KMS-11 (cell line): ENCODE results near the gene CPSF4L.

Experiments used
- H2AFZ ChIP-seq: fragments of 200-600 bp; sonication (generic); 2 replicates; pipeline ENCODE4 v1.6.1; 2016; ENCODE audit warnings: antibody characterized with exemption, mixed run types, low read depth
- H3K27ac ChIP-seq: fragments of 200-600 bp; sonication (generic); 2 replicates; pipeline ENCODE4 v1.6.1; 2016; ENCODE audit warnings: mild to moderate bottlenecking, mixed run types
- H3K27me3 ChIP-seq: fragments of 200-600 bp; sonication (generic); 2 replicates; pipeline ENCODE4 v1.6.1; 2017; ENCODE audit warnings: mild to moderate bottlenecking, low read depth, mixed run types, moderate library complexity; ENCODE audit not compliant: insufficient read depth
- H3K36me3 ChIP-seq: fragments of 200-600 bp; sonication (generic); 2 replicates; pipeline ENCODE4 v1.6.1; 2017; ENCODE audit warnings: mild to moderate bottlenecking, mixed run types; ENCODE audit not compliant: insufficient read depth
- H3K4me1 ChIP-seq: fragments of 200-600 bp; sonication (generic); 2 replicates; pipeline ENCODE4 v1.6.1; 2016; ENCODE audit warnings: mild to moderate bottlenecking, low read depth, mixed run types; ENCODE audit not compliant: poor library complexity, severe bottlenecking
- H3K4me2 ChIP-seq: fragments of 200-600 bp; sonication (generic); 2 replicates; pipeline ENCODE4 v1.7.0; 2016; ENCODE audit warnings: mild to moderate bottlenecking, mixed run types
- H3K4me3 ChIP-seq: fragments of 200-600 bp; sonication (generic); IDR thresholded peaks from 2 replicates; pipeline ENCODE4 v1.6.1; 2017; ENCODE audit warnings: low read depth, low read length, mixed read lengths; ENCODE audit not compliant: insufficient read depth
- H3K79me2 ChIP-seq: fragments of 200-600 bp; sonication (generic); 2 replicates; pipeline ENCODE4 v1.6.1; 2016; ENCODE audit warnings: low read depth, mixed run types; ENCODE audit not compliant: insufficient read depth
- H3K9ac ChIP-seq: fragments of 200-600 bp; sonication (generic); 2 replicates; pipeline ENCODE4 v1.6.1; 2016; ENCODE audit warnings: mild to moderate bottlenecking, mixed run types
- H4K20me1 ChIP-seq: fragments of 200-600 bp; sonication (generic); 2 replicates; pipeline ENCODE4 v1.6.1; 2016; ENCODE audit warnings: mild to moderate bottlenecking, mixed run types; ENCODE audit not compliant: insufficient read depth
- TF ChIP-seq, protein P1 (sequence below): fragments of 200-600 bp; sonication (generic); conservative IDR thresholded peaks from 2 replicates; pipeline ENCODE4 v1.6.1; 2017; ENCODE audit warnings: low read depth, mild to moderate bottlenecking, antibody characterized with exemption, low read length, moderate library complexity, mixed read lengths

The CPSF4L gene

DNA sequence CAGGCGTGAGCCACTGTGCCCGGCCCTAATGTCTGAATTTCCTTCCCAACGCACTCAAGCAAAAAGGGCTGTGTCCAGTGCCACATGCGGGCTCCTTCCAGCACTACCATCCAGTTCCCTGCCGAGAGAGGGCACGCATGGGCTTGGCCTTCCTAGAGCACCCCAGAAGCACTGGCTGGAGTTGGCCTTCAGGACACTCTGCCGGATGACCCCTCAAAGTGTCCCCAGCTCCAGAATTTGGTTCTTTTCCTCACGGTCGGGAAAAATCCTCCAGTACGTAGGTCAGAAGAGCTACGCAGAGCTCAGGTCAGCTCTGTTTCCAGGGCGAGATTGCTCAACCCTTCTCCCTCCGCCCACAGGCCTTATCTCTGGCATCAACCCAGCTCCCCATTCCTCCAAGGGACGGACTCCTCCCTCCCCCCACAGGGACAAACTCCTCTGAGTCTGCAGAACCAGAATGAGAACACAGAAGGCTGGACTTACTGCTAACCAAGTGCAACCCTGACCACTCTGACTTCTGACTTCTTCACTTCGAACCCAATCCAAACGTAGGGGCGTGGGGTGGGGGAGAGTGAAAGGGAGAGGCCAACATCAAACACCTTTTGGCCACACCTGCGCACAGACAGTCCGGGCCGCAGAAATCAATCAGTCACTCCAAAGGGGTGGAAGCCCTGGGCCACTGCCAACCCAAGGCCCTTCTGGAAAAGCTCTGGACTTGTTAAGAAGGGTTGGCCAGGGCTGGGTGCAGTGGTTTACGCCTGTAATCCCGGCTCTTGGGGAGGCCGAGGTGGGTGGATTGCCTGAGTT, 46.5 kb upstream of the CPSF4L start:
- H3K9ac ChIP-seq, result no peak overlapping the region
- TF ChIP-seq, protein P1, sequence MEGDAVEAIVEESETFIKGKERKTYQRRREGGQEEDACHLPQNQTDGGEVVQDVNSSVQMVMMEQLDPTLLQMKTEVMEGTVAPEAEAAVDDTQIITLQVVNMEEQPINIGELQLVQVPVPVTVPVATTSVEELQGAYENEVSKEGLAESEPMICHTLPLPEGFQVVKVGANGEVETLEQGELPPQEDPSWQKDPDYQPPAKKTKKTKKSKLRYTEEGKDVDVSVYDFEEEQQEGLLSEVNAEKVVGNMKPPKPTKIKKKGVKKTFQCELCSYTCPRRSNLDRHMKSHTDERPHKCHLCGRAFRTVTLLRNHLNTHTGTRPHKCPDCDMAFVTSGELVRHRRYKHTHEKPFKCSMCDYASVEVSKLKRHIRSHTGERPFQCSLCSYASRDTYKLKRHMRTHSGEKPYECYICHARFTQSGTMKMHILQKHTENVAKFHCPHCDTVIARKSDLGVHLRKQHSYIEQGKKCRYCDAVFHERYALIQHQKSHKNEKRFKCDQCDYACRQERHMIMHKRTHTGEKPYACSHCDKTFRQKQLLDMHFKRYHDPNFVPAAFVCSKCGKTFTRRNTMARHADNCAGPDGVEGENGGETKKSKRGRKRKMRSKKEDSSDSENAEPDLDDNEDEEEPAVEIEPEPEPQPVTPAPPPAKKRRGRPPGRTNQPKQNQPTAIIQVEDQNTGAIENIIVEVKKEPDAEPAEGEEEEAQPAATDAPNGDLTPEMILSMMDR, result no peak
- H2AFZ ChIP-seq, result no peak overlapping the region
- H3K27me3 ChIP-seq, result no peaks in the 10 kb centered on the region
- no peak overlapping the region for H3K4me2 ChIP-seq
- H4K20me1 ChIP-seq, result no peaks in the 10 kb centered on the region
- no peaks in the 10 kb centered on the region; the same call in 1 of the 2 replicates for H3K79me2 ChIP-seq
- peaks cover 19% of the 10 kb centered on the region for H3K4me1 ChIP-seq
- H3K36me3 ChIP-seq, result no peaks in the 10 kb centered on the region
- no peak overlapping the region for H3K4me3 ChIP-seq
- H3K27ac ChIP-seq, result no peak overlapping the region

GRCh38 chr17:73307130-73307529, 45.5 kb upstream of the CPSF4L start:
- Histone ChIP-seq H3K79me2 (no peaks in the 10 kb centered on the region; the same call in 1 of the 2 replicates), H3K4me2 (no peak overlapping the region), H3K27ac (no peak overlapping the region), H3K4me3 (no peak overlapping the region), H3K4me1 (peaks cover 12% of the 10 kb centered on the region), H2AFZ (no peak overlapping the region), H3K36me3 (no peaks in the 10 kb centered on the region), H3K27me3 (no peaks in the 10 kb centered on the region), H4K20me1 (no peaks in the 10 kb centered on the region), H3K9ac (no peak overlapping the region)
- TF ChIP-seq, protein P1, result no peak

GRCh38 chr17:73305845-73306836, 44.5 kb upstream of the CPSF4L start:
- TF ChIP-seq, protein P1, result no peak
- H4K20me1 ChIP-seq, result no peaks in the 10 kb centered on the region
- no peak overlapping the region for H3K9ac ChIP-seq
- no peaks in the 10 kb centered on the region for H3K36me3 ChIP-seq
- no peaks in the 10 kb centered on the region for H3K27me3 ChIP-seq
- H3K4me2 ChIP-seq, result no peak overlapping the region
- H3K27ac ChIP-seq, result no peak overlapping the region
- H3K79me2 ChIP-seq, result no peaks in the 10 kb centered on the region; the same call in 1 of the 2 replicates
- H3K4me3 ChIP-seq, result no peak overlapping the region
- H3K4me1 ChIP-seq, result peaks cover 12% of the 10 kb centered on the region
- no peak overlapping the region for H2AFZ ChIP-seq

- H2AFZ ChIP-seq, result no peak overlapping the region
- no peak overlapping the region for H3K4me2 ChIP-seq
- no peak overlapping the region for H3K27ac ChIP-seq
- H3K27me3 ChIP-seq, result no peaks in the 10 kb centered on the region
- H4K20me1 ChIP-seq, result no peaks in the 10 kb centered on the region
- no peaks in the 10 kb centered on the region for H3K36me3 ChIP-seq
- H3K79me2 ChIP-seq, result no peaks in the 10 kb centered on the region; the same call in 1 of the 2 replicates
- no peak overlapping the region for H3K4me3 ChIP-seq
- H3K9ac ChIP-seq, result no peak overlapping the region
- TF ChIP-seq, protein P1, result no peak
- peaks cover 10% of the 10 kb centered on the region for H3K4me1 ChIP-seq
Measured at GRCh38 chr17:73304971-73305812, 43.5 kb upstream of the CPSF4L start.
